OCI-LY7 (cell line): ENCODE results near the gene MANBA. TPM values are rescaled to one million over a fixed set of nuclear protein-coding genes. Genes with fewer than 3 reads are reported as not detected.

Source experiments
- BruUV-seq: library from RNA; stranded (reverse); fragments of 400-500 nt; replicated peaks from 2 replicates; lab custom pipeline; 2021; lab: Mats Ljungman, UMichigan
- CTCF ChIA-PET: fragments of 300-600 bp; sonication (Branson Sonifier 250); formaldehyde crosslinking; loops from one replicate; lab custom pipeline; 2022; ENCODE audit warnings: antibody characterized with exemption; ENCODE audit not compliant: unreplicated experiment; lab: Charles Lee
- POLR2A ChIA-PET: fragments of 300-600 bp; sonication (Branson Sonifier 250); formaldehyde crosslinking; loops from one replicate; lab custom pipeline; 2022; ENCODE audit warnings: antibody characterized with exemption; lab: Charles Lee
- DNase-seq: peaks from one replicate; pipeline ENCODE4 v3.0.0-alpha.2; 2015; ENCODE audit warnings: low spot score
- H2AFZ ChIP-seq: fragments of 200-600 bp; sonication (generic), shearing (Covaris generic); 2 replicates; pipeline ENCODE4 v1.6.1; 2014; ENCODE audit warnings: mild to moderate bottlenecking, antibody characterized with exemption, low read length, moderate library complexity
- H3K27ac ChIP-seq: fragments of 200-600 bp; sonication (generic); 2 replicates; pipeline ENCODE4 v1.5.1; 2014; ENCODE audit warnings: mixed run types, low read depth, mild to moderate bottlenecking, moderate library complexity, low read length, inconsistent platforms; ENCODE audit not compliant: poor library complexity, severe bottlenecking
- H3K36me3 ChIP-seq: fragments of 200-600 bp; sonication (generic); 2 replicates; pipeline ENCODE4 v1.6.1; 2014; ENCODE audit warnings: mild to moderate bottlenecking, antibody characterized with exemption, low read length, moderate library complexity, mixed read lengths; ENCODE audit not compliant: insufficient read depth
- H3K4me1 ChIP-seq: fragments of 200-600 bp; sonication (generic); 2 replicates; pipeline ENCODE4 v1.5.1; 2014; ENCODE audit warnings: mild to moderate bottlenecking, low read length; ENCODE audit not compliant: insufficient read depth, poor library complexity, severe bottlenecking
- H3K4me2 ChIP-seq: fragments of 200-600 bp; sonication (generic); 2 replicates; pipeline ENCODE4 v1.6.1; 2014; ENCODE audit warnings: mild to moderate bottlenecking, low read length
- H3K4me3 ChIP-seq: fragments of 200-600 bp; sonication (generic); 2 replicates; pipeline ENCODE4 v1.5.1; 2014; ENCODE audit warnings: mild to moderate bottlenecking, low read depth, low read length; ENCODE audit not compliant: poor library complexity, severe bottlenecking
- H3K79me2 ChIP-seq: fragments of 200-600 bp; sonication (generic); 2 replicates; pipeline ENCODE4 v1.6.1; 2016; ENCODE audit warnings: low read depth, mild to moderate bottlenecking, low read length, moderate library complexity, mixed read lengths; ENCODE audit not compliant: insufficient read depth
- H3K9me2 ChIP-seq: fragments of 200-600 bp; sonication (generic); 2 replicates; pipeline ENCODE4 v1.6.1; 2016; ENCODE audit warnings: mild to moderate bottlenecking, low read length, mixed read lengths; ENCODE audit not compliant: insufficient read depth
- H3K9me3 ChIP-seq: fragments of 200-600 bp; sonication (generic); 2 replicates; pipeline ENCODE4 v1.6.1; 2014; ENCODE audit warnings: mild to moderate bottlenecking, mixed run types, low read length, mixed read lengths
- H4K20me1 ChIP-seq: fragments of 200-600 bp; sonication (generic); 2 replicates; pipeline ENCODE4 v1.6.1; 2014; ENCODE audit warnings: mild to moderate bottlenecking, antibody characterized with exemption, low read length, moderate library complexity, mixed read lengths; ENCODE audit not compliant: insufficient read depth
- EZH2phosphoT487 ChIP-seq: fragments of 200-600 bp; sonication (generic); IDR thresholded peaks from 2 replicates; pipeline ENCODE4 v1.6.1; 2018; ENCODE audit warnings: low read depth, borderline replicate concordance, mild to moderate bottlenecking, mixed run types, antibody characterized with exemption, low read length, moderate library complexity, mixed read lengths
- intact Hi-C: fragments of 100-400 bp; cut with micrococcal nuclease; formaldehyde crosslinking; loops from one replicate; pipeline ENCODE4 v1.10.0; 2022; ENCODE audit not compliant: unreplicated experiment
- total RNA-seq, 2 experiments: library from RNA; depleted of rRNA in 1 of 2; stranded (reverse); fragments of >200 nt in 1 of 2; shearing (Covaris generic) in 1 of 2; gene quantifications; 2 replicates each; pipeline ENCODE4 v1.2.3, GENCODE V29; 2014 to 2022
- TF ChIP-seq, protein P1 (sequence below): fragments of 200-600 bp; sonication (generic); conservative IDR thresholded peaks from 2 replicates; pipeline ENCODE4 v1.5.1; 2014; ENCODE audit warnings: mild to moderate bottlenecking, antibody characterized with exemption, low read length, moderate library complexity, mixed read lengths

Gene MANBA
- total RNA-seq, 2 experiments from 2014 or later = 22.8 to 30.0 TPM

DNA sequence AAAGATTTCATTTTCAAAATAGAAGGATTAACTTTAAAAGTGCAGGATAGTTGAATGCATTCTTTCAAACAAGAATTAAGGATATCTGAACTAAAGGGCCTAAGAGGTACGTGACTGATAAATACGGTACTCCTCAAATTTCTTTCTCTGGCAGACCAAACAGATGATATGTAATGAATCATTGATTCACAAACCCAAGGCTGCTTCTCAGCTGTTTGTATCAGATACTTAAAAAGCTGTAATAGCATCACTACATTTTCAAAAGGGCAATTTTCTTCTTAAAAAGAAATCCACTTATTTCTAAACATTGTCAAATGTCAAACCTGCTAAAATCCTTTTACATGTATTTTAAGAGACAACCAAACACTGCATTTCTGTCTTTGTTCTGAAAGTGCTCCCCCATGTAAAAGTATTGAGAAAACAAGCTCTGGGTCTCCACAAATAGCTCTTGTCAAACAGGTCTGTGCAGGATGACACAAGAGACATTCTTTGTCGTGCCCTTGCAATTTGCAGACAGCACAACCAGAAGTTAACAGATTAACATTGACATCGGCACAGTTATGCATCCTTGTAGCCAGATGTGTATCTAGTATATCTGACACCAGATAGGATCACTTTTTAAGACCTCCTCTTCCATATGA, 82.0 kb downstream of the MANBA start:
- Histone ChIP-seq H3K4me3 (no peak overlapping the region), H3K4me1 (no peaks in the 10 kb centered on the region), H3K9me3 (no peaks in the 10 kb centered on the region), H3K36me3 (peaks cover 9% of the 10 kb centered on the region; the same call in 1 of the 2 replicates), H3K79me2 (no peaks in the 10 kb centered on the region), H3K4me2 (no peak overlapping the region), H2AFZ (no peak overlapping the region), H3K9me2 (no peaks in the 10 kb centered on the region), H3K27ac (no peak overlapping the region), H4K20me1 (no peaks in the 10 kb centered on the region)
- BruUV-seq = no TSS peak
- CTCF ChIA-PET = no interaction called here
- TF ChIP-seq, protein P1, sequence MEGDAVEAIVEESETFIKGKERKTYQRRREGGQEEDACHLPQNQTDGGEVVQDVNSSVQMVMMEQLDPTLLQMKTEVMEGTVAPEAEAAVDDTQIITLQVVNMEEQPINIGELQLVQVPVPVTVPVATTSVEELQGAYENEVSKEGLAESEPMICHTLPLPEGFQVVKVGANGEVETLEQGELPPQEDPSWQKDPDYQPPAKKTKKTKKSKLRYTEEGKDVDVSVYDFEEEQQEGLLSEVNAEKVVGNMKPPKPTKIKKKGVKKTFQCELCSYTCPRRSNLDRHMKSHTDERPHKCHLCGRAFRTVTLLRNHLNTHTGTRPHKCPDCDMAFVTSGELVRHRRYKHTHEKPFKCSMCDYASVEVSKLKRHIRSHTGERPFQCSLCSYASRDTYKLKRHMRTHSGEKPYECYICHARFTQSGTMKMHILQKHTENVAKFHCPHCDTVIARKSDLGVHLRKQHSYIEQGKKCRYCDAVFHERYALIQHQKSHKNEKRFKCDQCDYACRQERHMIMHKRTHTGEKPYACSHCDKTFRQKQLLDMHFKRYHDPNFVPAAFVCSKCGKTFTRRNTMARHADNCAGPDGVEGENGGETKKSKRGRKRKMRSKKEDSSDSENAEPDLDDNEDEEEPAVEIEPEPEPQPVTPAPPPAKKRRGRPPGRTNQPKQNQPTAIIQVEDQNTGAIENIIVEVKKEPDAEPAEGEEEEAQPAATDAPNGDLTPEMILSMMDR = no peak
- no peak for TF ChIP-seq EZH2phosphoT487
- intact Hi-C loops = no loop called here
- DNase-seq = no peak
- POLR2A ChIA-PET = interaction anchor here (0.8 to 1.5 kb wide), 4 partner anchors 11 to 1715 kb away, joined by 3 to 7 read pairs (median 4); no protein-coding TSS in a partner anchor

DNA sequence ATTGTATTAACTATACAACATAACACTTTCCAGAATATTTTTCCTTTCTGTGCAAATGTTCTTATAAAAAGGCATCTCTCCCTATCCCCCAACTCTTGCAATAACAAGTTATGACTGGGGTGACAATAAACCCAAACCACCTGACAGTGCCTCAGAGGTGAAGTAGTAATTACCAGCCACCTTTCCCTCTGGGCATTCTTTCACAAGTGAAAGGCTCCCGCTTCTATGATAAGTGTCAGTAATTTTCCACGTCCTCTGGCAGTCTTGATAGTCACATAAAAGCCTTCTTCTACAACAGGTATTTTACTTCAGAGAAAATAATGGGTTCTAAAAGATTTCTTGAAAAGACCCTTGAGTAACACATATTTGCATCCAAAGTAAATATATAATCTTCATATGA, 82.7 kb downstream of the MANBA start:
- no peaks in the 10 kb centered on the region for H3K4me1 ChIP-seq
- no peaks in the 10 kb centered on the region for H3K9me2 ChIP-seq
- H3K4me2 ChIP-seq = no peak overlapping the region
- H3K36me3 ChIP-seq = peaks cover 9% of the 10 kb centered on the region; the same call in 1 of the 2 replicates
- no TSS peak for BruUV-seq
- H3K4me3 ChIP-seq = no peak overlapping the region
- intact Hi-C loops = no loop called here
- no peak for DNase-seq
- H3K9me3 ChIP-seq = no peaks in the 10 kb centered on the region
- ChIA-PET POLR2A (interaction anchor here (1.5 kb wide), 1 partner anchor 16 kb away, joined by 7 read pairs; no protein-coding TSS in a partner anchor), CTCF (no interaction called here)
- TF ChIP-seq EZH2phosphoT487 = no peak
- no peaks in the 10 kb centered on the region for H3K79me2 ChIP-seq
- H2AFZ ChIP-seq = no peak overlapping the region
- H3K27ac ChIP-seq = no peak overlapping the region
- no peaks in the 10 kb centered on the region for H4K20me1 ChIP-seq

DNA sequence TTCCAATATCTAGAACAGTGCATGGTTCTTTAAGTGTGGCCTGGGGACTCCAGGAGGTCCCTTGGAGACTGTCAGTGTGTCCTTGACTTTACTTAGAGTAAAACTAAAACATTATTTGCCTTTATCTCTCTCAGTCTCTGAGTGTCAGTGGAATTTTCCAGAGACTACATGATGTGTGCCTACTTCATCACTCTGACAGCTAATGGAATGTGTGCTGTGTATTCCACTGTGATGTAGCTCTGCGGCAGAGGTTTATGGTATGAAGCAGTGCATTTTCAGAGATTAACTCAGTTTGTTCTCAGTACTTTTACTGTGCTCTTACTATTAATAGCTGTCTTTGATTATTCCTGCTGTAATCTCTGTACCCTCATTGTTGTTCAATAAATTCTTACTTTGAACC, 85.6 kb downstream of the MANBA start:
- Histone ChIP-seq H3K79me2 (no peaks in the 10 kb centered on the region), H3K27ac (no peak overlapping the region), H3K4me1 (no peaks in the 10 kb centered on the region), H3K36me3 (peaks cover 4% of the 10 kb centered on the region; the same call in 1 of the 2 replicates), H3K4me2 (no peak overlapping the region), H4K20me1 (no peaks in the 10 kb centered on the region), H3K4me3 (no peak overlapping the region), H3K9me2 (no peaks in the 10 kb centered on the region), H2AFZ (no peak overlapping the region), H3K9me3 (no peaks in the 10 kb centered on the region)
- TF ChIP-seq EZH2phosphoT487 = no peak
- TF ChIP-seq, protein P1 = no peak
- POLR2A ChIA-PET = no interaction called here
- intact Hi-C loops = no loop called here
- no peak for DNase-seq
- CTCF ChIA-PET = no interaction called here
- no TSS peak for BruUV-seq
